CD14-positive monocyte (primary cell): ENCODE results near the gene RPLP1. TPM values are rescaled to one million over a fixed set of nuclear protein-coding genes. Genes with fewer than 3 reads are reported as not detected.

Source experiments
- DNase-seq, 3 donors: peaks; one replicate each; pipeline ENCODE4 v3.0.0-alpha.2; 2011 to 2022
- H2AFZ ChIP-seq: 2 replicates; pipeline ENCODE4 v1.6.0; 2012; ENCODE audit warnings: mild to moderate bottlenecking, low read depth, low read length, inconsistent platforms; ENCODE audit not compliant: insufficient read depth, poor library complexity, severe bottlenecking
- H3K27ac ChIP-seq, 2 donors: 1 replicate in 1 of 2; 2 replicates in 1 of 2; pipeline ENCODE4 v1.5.1; 2012 to 2013; ENCODE audit warnings: low read length in 2 of 2, control low read depth in 1 of 2, inconsistent platforms in 1 of 2, low read depth in 1 of 2, mild to moderate bottlenecking in 1 of 2
- H3K27me3 ChIP-seq, 2 donors: one replicate each; pipeline versions ENCODE4 v1.6.0 to v1.6.1; 2011 to 2013; ENCODE audit warnings: low read length in 2 of 2; ENCODE audit not compliant: control insufficient read depth in 2 of 2, insufficient read depth in 2 of 2
- H3K36me3 ChIP-seq, 2 donors: replicated peaks in 1 of 2; 1 replicate in 1 of 2; 2 replicates in 1 of 2; pipeline versions ENCODE4 v1.5.1 to v1.6.1; 2012 to 2013; ENCODE audit warnings: low read length in 2 of 2, control low read depth in 1 of 2, inconsistent platforms in 1 of 2, mild to moderate bottlenecking in 1 of 2; ENCODE audit not compliant: insufficient read depth in 2 of 2, control insufficient read depth in 1 of 2
- H3K4me1 ChIP-seq, 2 donors: 1 replicate in 1 of 2; 2 replicates in 1 of 2; pipeline versions ENCODE4 v1.5.1 to v1.6.1; 2012 to 2013; ENCODE audit warnings: low read length in 2 of 2, control low read depth in 1 of 2, inconsistent platforms in 1 of 2, mild to moderate bottlenecking in 1 of 2, moderate library complexity in 1 of 2; ENCODE audit not compliant: insufficient read depth in 2 of 2, control insufficient read depth in 1 of 2
- H3K4me2 ChIP-seq: replicated peaks from 2 replicates; pipeline ENCODE3; 2012; ENCODE audit warnings: low read length, moderate library complexity, mild to moderate bottlenecking; ENCODE audit not compliant: poor library complexity, severe bottlenecking; ENCODE audit errors: extremely low read depth
- H3K4me3 ChIP-seq, 3 experiments: fragments of 200-600 bp in 1 of 3; sonication (generic) in 1 of 3; replicated peaks in 1 of 3; 1 replicate in 2 of 3; 2 replicates in 1 of 3; pipeline ENCODE4 v1.5.1; 2011 to 2013; ENCODE audit warnings: low read length in 3 of 3, mild to moderate bottlenecking in 3 of 3, control low read depth in 2 of 3, low read depth in 2 of 3, inconsistent platforms in 1 of 3, moderate library complexity in 1 of 3
- H3K79me2 ChIP-seq: 2 replicates; pipeline ENCODE4 v1.6.0; 2012; ENCODE audit warnings: mild to moderate bottlenecking, control low read depth, inconsistent platforms, low read length, moderate library complexity; ENCODE audit not compliant: insufficient read depth
- H3K9ac ChIP-seq: 2 replicates; pipeline ENCODE4 v1.6.0; 2017; ENCODE audit warnings: low read length, mild to moderate bottlenecking; ENCODE audit not compliant: insufficient read depth, poor library complexity, severe bottlenecking
- H3K9me3 ChIP-seq, 2 donors: replicated peaks in 1 of 2; 1 replicate in 1 of 2; 2 replicates in 1 of 2; pipeline versions ENCODE4 v1.5.1 to v1.6.1; 2012 to 2013; ENCODE audit warnings: low read length in 2 of 2, control low read depth in 1 of 2; ENCODE audit not compliant: control insufficient read depth in 1 of 2, insufficient read depth in 1 of 2
- H4K20me1 ChIP-seq: 2 replicates; pipeline ENCODE4 v1.6.0; 2012; ENCODE audit warnings: mild to moderate bottlenecking, low read length, control low read depth, moderate library complexity; ENCODE audit not compliant: insufficient read depth
- H3K27ac Mint-ChIP-seq, 7 donors: one replicate each; pipeline ENCODE4 v1.8.0; 2020; ENCODE audit warnings: mild to moderate bottlenecking in 7 of 7, mixed read lengths in 7 of 7, moderate library complexity in 6 of 7, inconsistent platforms in 2 of 7
- H3K27me3 Mint-ChIP-seq, 3 donors: one replicate each; pipeline ENCODE4 v1.8.0; 2021 to 2022; ENCODE audit warnings: low read depth in 3 of 3, mild to moderate bottlenecking in 3 of 3, mixed read lengths in 3 of 3, moderate library complexity in 3 of 3, inconsistent platforms in 1 of 3
- H3K36me3 Mint-ChIP-seq, 2 donors: one replicate each; pipeline ENCODE4 v1.8.0; 2020; ENCODE audit warnings: mixed read lengths in 2 of 2, inconsistent platforms in 1 of 2, mild to moderate bottlenecking in 1 of 2
- H3K4me1 Mint-ChIP-seq: one replicate; pipeline ENCODE4 v1.8.0; 2020; ENCODE audit warnings: mild to moderate bottlenecking, mixed read lengths
- H3K4me3 Mint-ChIP-seq, 2 donors: one replicate each; pipeline ENCODE4 v1.8.0; 2020; ENCODE audit warnings: mild to moderate bottlenecking in 2 of 2, mixed read lengths in 2 of 2, moderate library complexity in 1 of 2
- H3K9me3 Mint-ChIP-seq, 7 donors: one replicate each; pipeline ENCODE4 v1.8.0; 2020 to 2022; ENCODE audit warnings: mixed read lengths in 7 of 7, mild to moderate bottlenecking in 6 of 7, moderate library complexity in 6 of 7, inconsistent platforms in 2 of 7
- WGBS: methylation state at CpG from one replicate; pipeline ENCODE4 v1.1.5; 2013; ENCODE audit warnings: missing lambda C conversion rate; ENCODE audit not compliant: insufficient coverage; 5-methylcytosine and 5-hydroxymethylcytosine counted together
- intact Hi-C, 2 donors: fragments of 100-400 bp; cut with micrococcal nuclease; formaldehyde crosslinking; loops; one replicate each; pipeline versions ENCODE4 v1.15.0 to v1.15.1; 2023
- polyA plus RNA-seq, 3 donors: library from polyadenylated mRNA; depleted of rRNA in 1 of 3; unstranded in 2 of 3; stranded (reverse) in 1 of 3; fragments of 300-500 nt in 2 of 3; fragments of >200 nt in 1 of 3; fragmentation: Illumina TruSeq in 2 of 3; gene quantifications; 1 replicate in 2 of 3; 2 replicates in 1 of 3; pipeline ENCODE4 v1.2.3, GENCODE V29; 2012 to 2021
- TF ChIP-seq, protein P1 (sequence below): fragments of 200-600 bp; IDR thresholded peaks from one replicate; pipeline ENCODE4 v1.8.0; 2022; ENCODE audit warnings: antibody characterized with exemption, mild to moderate bottlenecking

RPLP1 gene
- polyA plus RNA-seq, 3 donors = 1,140 to 1,235 (median 1,177) TPM

DNA sequence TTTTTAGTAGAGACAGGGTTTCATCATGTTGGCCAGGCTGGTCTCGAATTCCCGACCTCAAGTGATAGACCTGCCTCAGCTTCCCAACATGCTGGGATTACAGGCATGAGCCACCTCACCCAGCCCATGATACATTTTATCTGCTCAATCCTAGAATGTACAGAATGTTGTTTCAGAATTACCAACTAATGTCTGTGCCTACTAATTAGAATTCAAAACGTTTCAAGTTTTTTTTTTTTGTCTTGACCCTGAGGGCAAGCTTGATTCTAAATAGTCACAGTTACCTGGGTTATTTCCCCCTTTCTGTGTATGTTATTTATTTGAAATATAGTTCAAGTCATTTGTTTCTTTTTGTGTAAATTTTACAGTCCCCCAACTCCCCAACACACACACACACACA is 43.8 kb upstream of the RPLP1 start:
- Histone ChIP-seq H3K4me1 (peaks cover 2 to 3% of the 10 kb centered on the region in 2 donors), H3K9ac (no peak overlapping the region), H3K27ac (no peak overlapping the region), H2AFZ (no peak overlapping the region), H3K27me3 (no peaks in the 10 kb centered on the region), H3K36me3 (no peaks in the 10 kb centered on the region), H3K79me2 (no peaks in the 10 kb centered on the region), H3K9me3 (no peaks in the 10 kb centered on the region), H3K4me3 (no peak overlapping the region), H4K20me1 (no peaks in the 10 kb centered on the region), H3K4me2 (no peak overlapping the region)
- WGBS = 100% methylated on average over 1 of the region's 3 CpGs
- Mint-ChIP-seq H3K4me1 (peaks cover 3% of the 10 kb centered on the region), H3K4me3 (no peak overlapping the region), H3K27me3 (peaks cover 2 to 5% (median 4%) of the 10 kb centered on the region in 3 donors), H3K9me3 (no peaks in the 10 kb centered on the region), H3K27ac (no peak overlapping the region), H3K36me3 (no peaks in the 10 kb centered on the region)
- DNase-seq = no peak
- intact Hi-C loops = no loop called here
- TF ChIP-seq, protein P1, sequence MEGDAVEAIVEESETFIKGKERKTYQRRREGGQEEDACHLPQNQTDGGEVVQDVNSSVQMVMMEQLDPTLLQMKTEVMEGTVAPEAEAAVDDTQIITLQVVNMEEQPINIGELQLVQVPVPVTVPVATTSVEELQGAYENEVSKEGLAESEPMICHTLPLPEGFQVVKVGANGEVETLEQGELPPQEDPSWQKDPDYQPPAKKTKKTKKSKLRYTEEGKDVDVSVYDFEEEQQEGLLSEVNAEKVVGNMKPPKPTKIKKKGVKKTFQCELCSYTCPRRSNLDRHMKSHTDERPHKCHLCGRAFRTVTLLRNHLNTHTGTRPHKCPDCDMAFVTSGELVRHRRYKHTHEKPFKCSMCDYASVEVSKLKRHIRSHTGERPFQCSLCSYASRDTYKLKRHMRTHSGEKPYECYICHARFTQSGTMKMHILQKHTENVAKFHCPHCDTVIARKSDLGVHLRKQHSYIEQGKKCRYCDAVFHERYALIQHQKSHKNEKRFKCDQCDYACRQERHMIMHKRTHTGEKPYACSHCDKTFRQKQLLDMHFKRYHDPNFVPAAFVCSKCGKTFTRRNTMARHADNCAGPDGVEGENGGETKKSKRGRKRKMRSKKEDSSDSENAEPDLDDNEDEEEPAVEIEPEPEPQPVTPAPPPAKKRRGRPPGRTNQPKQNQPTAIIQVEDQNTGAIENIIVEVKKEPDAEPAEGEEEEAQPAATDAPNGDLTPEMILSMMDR = no peak

GRCh38 chr15:69410248-69410874 is 42.3 kb upstream of the RPLP1 start:
- H3K4me1 Mint-ChIP-seq = peaks cover 10% of the 10 kb centered on the region
- no peaks in the 10 kb centered on the region for H3K36me3 ChIP-seq
- H4K20me1 ChIP-seq = no peaks in the 10 kb centered on the region
- H3K9ac ChIP-seq = no peak overlapping the region
- intact Hi-C loops = no loop called here
- H3K36me3 Mint-ChIP-seq = no peaks in the 10 kb centered on the region
- H2AFZ ChIP-seq = no peak overlapping the region
- no peak overlapping the region for H3K4me3 ChIP-seq
- H3K27ac ChIP-seq = no peak overlapping the region
- H3K9me3 ChIP-seq = no peaks in the 10 kb centered on the region
- no peaks in the 10 kb centered on the region for H3K27me3 ChIP-seq
- no peak overlapping the region for H3K27ac Mint-ChIP-seq
- H3K27me3 Mint-ChIP-seq = peaks cover 2 to 5% (median 4%) of the 10 kb centered on the region in 3 donors
- TF ChIP-seq, protein P1 = no peak
- no peak overlapping the region for H3K4me3 Mint-ChIP-seq
- H3K4me1 ChIP-seq = peaks cover 6 to 12% of the 10 kb centered on the region in 2 donors
- no peaks in the 10 kb centered on the region for H3K9me3 Mint-ChIP-seq
- 56% methylated on average over 7 of the region's 9 CpGs for WGBS
- peak in 1 of 3 donors; percentile 23 for DNase-seq
- H3K79me2 ChIP-seq = peaks cover 12% of the 10 kb centered on the region
- H3K4me2 ChIP-seq = no peak overlapping the region
